ENCODE results near the gene AVPR2.

DNA sequence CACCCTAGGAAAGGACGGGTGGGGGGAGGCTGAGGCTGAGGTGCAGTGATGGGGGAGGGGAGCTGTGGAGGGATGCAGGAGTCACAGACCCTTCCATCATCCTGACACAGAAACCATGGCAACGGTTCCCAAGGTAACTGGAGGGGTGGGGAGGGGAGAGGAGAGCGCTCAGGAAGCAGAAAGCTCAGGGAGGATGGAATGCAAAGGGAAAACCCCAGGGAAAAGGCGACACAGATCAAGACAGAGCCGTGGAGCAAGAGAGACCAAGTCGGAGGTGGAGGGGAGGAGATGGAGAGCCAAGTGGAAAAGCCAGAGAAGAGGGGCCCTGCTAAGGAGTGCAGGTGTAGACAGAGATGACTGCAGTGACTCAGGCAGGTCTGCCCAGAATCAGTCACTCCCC lies 33.0 kb upstream of the AVPR2 start:
- TF ChIP-seq, protein P1, sequence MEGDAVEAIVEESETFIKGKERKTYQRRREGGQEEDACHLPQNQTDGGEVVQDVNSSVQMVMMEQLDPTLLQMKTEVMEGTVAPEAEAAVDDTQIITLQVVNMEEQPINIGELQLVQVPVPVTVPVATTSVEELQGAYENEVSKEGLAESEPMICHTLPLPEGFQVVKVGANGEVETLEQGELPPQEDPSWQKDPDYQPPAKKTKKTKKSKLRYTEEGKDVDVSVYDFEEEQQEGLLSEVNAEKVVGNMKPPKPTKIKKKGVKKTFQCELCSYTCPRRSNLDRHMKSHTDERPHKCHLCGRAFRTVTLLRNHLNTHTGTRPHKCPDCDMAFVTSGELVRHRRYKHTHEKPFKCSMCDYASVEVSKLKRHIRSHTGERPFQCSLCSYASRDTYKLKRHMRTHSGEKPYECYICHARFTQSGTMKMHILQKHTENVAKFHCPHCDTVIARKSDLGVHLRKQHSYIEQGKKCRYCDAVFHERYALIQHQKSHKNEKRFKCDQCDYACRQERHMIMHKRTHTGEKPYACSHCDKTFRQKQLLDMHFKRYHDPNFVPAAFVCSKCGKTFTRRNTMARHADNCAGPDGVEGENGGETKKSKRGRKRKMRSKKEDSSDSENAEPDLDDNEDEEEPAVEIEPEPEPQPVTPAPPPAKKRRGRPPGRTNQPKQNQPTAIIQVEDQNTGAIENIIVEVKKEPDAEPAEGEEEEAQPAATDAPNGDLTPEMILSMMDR (IDR thresholded peaks at IDR 0.05) = no peak
- TF ChIP-seq POLR2A (IDR thresholded peaks at IDR 0.05) = no peak
